HEK293T (cell line): ENCODE data around the gene SCGN.

Source experiments
- ARNT ChIP-seq: fragments of 450-650 bp; IDR thresholded peaks from 2 replicates; pipeline ENCODE4 v1.6.1; 2017; ENCODE audit warnings: mild to moderate bottlenecking
- BHLHE40 ChIP-seq: fragments of 450-650 bp; IDR thresholded peaks from 2 replicates; pipeline ENCODE4 v1.6.1; 2016; ENCODE audit warnings: mild to moderate bottlenecking, moderate library complexity, borderline replicate concordance
- CTBP1 ChIP-seq: fragments of 450-650 bp; IDR thresholded peaks from 2 replicates; pipeline ENCODE4 v1.6.1; 2016; ENCODE audit warnings: borderline replicate concordance
- ELF4 ChIP-seq: fragments of 450-650 bp; IDR thresholded peaks from 2 replicates; pipeline ENCODE4 v1.6.1; 2017; ENCODE audit warnings: antibody characterized with exemption
- FOXA1 ChIP-seq: fragments of 450-650 bp; IDR thresholded peaks from 2 replicates; pipeline ENCODE4 v1.6.1; 2016; ENCODE audit warnings: mild to moderate bottlenecking
- FOXK2 ChIP-seq: fragments of 450-650 bp; IDR thresholded peaks from 2 replicates; pipeline ENCODE4 v1.6.1; 2016; ENCODE audit warnings: mild to moderate bottlenecking
- FOXM1 ChIP-seq: fragments of 450-650 bp; IDR thresholded peaks from 2 replicates; pipeline ENCODE4 v1.6.1; 2017; ENCODE audit warnings: mild to moderate bottlenecking, borderline replicate concordance
- HDGF ChIP-seq: fragments of 450-650 bp; IDR thresholded peaks from 2 replicates; pipeline ENCODE4 v1.6.1; 2017; ENCODE audit warnings: antibody characterized with exemption, borderline replicate concordance
- LEF1 ChIP-seq: fragments of 450-650 bp; IDR thresholded peaks from 2 replicates; pipeline ENCODE4 v1.6.1; 2017; ENCODE audit warnings: mild to moderate bottlenecking, borderline replicate concordance
- SP1 ChIP-seq: fragments of 450-650 bp; IDR thresholded peaks from 2 replicates; pipeline ENCODE4 v1.6.1; 2017
- SUZ12 ChIP-seq: fragments of 450-650 bp; IDR thresholded peaks from 2 replicates; pipeline ENCODE4 v1.6.1; 2016; ENCODE audit warnings: mild to moderate bottlenecking
- TARDBP ChIP-seq: fragments of 450-650 bp; IDR thresholded peaks from 2 replicates; pipeline ENCODE4 v1.6.1; 2016
- ZNF384 ChIP-seq: fragments of 450-650 bp; IDR thresholded peaks from 2 replicates; pipeline ENCODE4 v1.6.1; 2016

DNA sequence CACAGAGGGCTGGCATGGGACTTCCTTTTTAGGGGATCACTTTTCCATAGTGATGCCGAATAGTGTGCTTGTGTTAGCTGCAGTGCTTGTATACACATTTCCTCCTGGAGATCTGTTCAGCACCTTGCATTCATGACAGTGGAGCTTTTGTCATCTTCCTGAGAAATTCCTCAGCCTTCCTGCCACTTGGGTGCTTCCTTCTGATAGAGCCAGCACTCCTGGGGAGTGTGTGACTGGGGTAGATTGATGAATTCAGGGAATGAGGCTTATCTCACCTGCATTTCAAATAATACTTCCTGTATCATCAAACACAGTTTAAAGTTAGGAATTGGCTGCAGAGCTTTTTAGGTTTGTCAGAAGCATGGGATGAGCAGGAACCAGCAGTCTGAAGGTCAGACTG is 48.8 kb upstream of the SCGN start:
- TF ChIP-seq FOXK2, result no peak
- no peak for TF ChIP-seq SP1
- TF ChIP-seq TARDBP, result no peak
- TF ChIP-seq ARNT, result no peak
- TF ChIP-seq SUZ12, result no peak
- TF ChIP-seq ZNF384, result no peak
- TF ChIP-seq HDGF, result no peak
- TF ChIP-seq CTBP1, result no peak
- TF ChIP-seq ELF4, result no peak
- no peak for TF ChIP-seq BHLHE40
- no peak for TF ChIP-seq LEF1
- TF ChIP-seq FOXM1, result no peak
- TF ChIP-seq FOXA1, result no peak
